Activated CD4-positive, alpha-beta T cell treated with anti-CD3 and anti-CD28 coated beads, Interleukin-2, amount 10 ng/mL, durations not matched to agents 7 days and 5 days (primary cell): ENCODE results near the gene NCR3LG1. TPM values are rescaled to one million over a fixed set of nuclear protein-coding genes. Genes with fewer than 3 reads are reported as not detected.

Experiments
- CTCF ChIA-PET: fragments of 350-600 bp; sonication (Branson Sonifier 250); formaldehyde crosslinking; loops from one replicate; lab custom pipeline; 2021; ENCODE audit warnings: antibody characterized with exemption; lab: Charles Lee
- POLR2A ChIA-PET: fragments of 350-600 bp; sonication (Branson Sonifier 250); formaldehyde crosslinking; loops from one replicate; lab custom pipeline; 2021; ENCODE audit warnings: antibody characterized with exemption; lab: Charles Lee
- DNase-seq: peaks from one replicate; pipeline ENCODE4 v3.0.0-alpha.2; 2020
- H3K27ac Mint-ChIP-seq: one replicate; pipeline ENCODE4 v1.8.0; 2021; ENCODE audit warnings: mild to moderate bottlenecking, moderate library complexity, mixed read lengths
- H3K27me3 Mint-ChIP-seq: one replicate; pipeline ENCODE4 v1.8.0; 2021; ENCODE audit warnings: mixed read lengths
- H3K36me3 Mint-ChIP-seq: one replicate; pipeline ENCODE4 v1.8.0; 2021; ENCODE audit warnings: low read depth, mixed read lengths
- H3K4me1 Mint-ChIP-seq: one replicate; pipeline ENCODE4 v1.8.0; 2021; ENCODE audit warnings: mixed read lengths
- H3K4me3 Mint-ChIP-seq: one replicate; pipeline ENCODE4 v1.8.0; 2021; ENCODE audit warnings: mild to moderate bottlenecking, moderate library complexity, mixed read lengths
- H3K9me3 Mint-ChIP-seq: one replicate; pipeline ENCODE4 v1.8.0; 2021; ENCODE audit warnings: mixed read lengths
- total RNA-seq, 2 experiments: library from RNA; stranded (reverse); gene quantifications; one replicate each; pipeline ENCODE4 v1.2.3, GENCODE V29; 2021

NCR3LG1 gene
- total RNA-seq, 2 experiments from 2014 or later, result 0.30 to 0.42 TPM

- H3K36me3 Mint-ChIP-seq, result no peaks in the 10 kb centered on the region
- H3K9me3 Mint-ChIP-seq, result no peaks in the 10 kb centered on the region
- H3K4me1 Mint-ChIP-seq, result no peaks in the 10 kb centered on the region
- POLR2A ChIA-PET, result no interaction called here
- DNase-seq, result no peak
- H3K4me3 Mint-ChIP-seq, result no peak overlapping the region
- H3K27ac Mint-ChIP-seq, result no peak overlapping the region
- H3K27me3 Mint-ChIP-seq, result no peaks in the 10 kb centered on the region
- CTCF ChIA-PET, result interaction anchor here (0.6 to 1.7 kb wide), 2 partner anchors 149 to 162 kb away, joined by 3 to 4 read pairs; no protein-coding TSS in a partner anchor
These were observed 28.0 kb downstream of the NCR3LG1 start for GRCh38 chr11:17379383-17380180.

DNA sequence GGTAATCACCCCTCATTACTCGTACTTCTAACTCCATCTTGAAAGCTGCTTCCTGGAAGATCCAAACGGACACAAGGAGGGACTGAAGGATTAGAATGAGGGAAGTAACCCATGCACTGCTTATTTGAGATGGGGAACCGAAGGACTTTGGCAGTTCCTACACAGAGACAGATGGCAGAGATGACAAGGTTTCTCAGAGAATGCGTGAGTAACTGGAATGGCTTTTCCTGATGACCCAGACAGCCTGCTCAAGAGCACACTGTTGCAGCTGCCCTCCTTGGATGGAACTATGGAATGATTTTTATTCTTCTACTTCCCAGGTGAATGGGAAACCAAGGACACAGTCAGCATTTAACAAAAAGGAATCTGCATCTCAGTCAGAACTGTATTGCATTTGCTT lies 29.6 kb downstream of the NCR3LG1 start:
- H3K36me3 Mint-ChIP-seq, result no peaks in the 10 kb centered on the region
- H3K4me1 Mint-ChIP-seq, result no peaks in the 10 kb centered on the region

GRCh38 chr11:17382046-17382728 lies 30.6 kb downstream of the NCR3LG1 start:
- H3K4me3 Mint-ChIP-seq, result no peak overlapping the region
- H3K9me3 Mint-ChIP-seq, result no peaks in the 10 kb centered on the region
- no peaks in the 10 kb centered on the region for H3K27me3 Mint-ChIP-seq
- CTCF ChIA-PET, result interaction anchor here (0.6 to 1.6 kb wide), 2 partner anchors 131 to 156 kb away, joined by 4 read pairs; no protein-coding TSS in a partner anchor
- POLR2A ChIA-PET, result no interaction called here
- H3K36me3 Mint-ChIP-seq, result no peaks in the 10 kb centered on the region
- no peaks in the 10 kb centered on the region for H3K4me1 Mint-ChIP-seq
- no peak overlapping the region for H3K27ac Mint-ChIP-seq
- no peak for DNase-seq

More for the DNA sequence above, 29.6 kb downstream of the NCR3LG1 start:
- Mint-ChIP-seq H3K9me3 (no peaks in the 10 kb centered on the region), H3K27ac (no peak overlapping the region), H3K4me3 (no peak overlapping the region), H3K27me3 (no peaks in the 10 kb centered on the region)
- POLR2A ChIA-PET, result no interaction called here
- DNase-seq, result no peak
- CTCF ChIA-PET, result no interaction called here

DNA sequence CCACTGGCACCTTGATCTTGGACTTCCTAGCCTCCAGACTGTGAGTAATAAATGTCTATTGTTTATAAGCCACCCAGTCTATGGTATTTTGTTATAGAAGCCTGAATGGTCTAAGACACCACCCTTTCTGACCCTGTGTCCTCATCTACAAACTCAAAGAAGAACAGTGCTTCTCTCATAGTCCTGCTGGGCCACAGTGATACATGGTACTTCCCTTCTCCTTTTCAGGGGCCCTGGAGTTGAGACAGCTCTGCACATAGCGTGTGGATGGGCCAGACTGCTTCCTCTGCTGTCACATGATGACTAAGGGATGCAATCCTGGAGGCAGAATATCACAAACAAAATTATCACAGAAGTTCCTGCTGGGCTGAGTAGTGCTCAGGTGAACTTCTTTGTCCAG lies 31.9 kb downstream of the NCR3LG1 start:
- Mint-ChIP-seq H3K4me1 (no peaks in the 10 kb centered on the region), H3K27me3 (no peaks in the 10 kb centered on the region), H3K36me3 (no peaks in the 10 kb centered on the region), H3K27ac (no peak overlapping the region), H3K4me3 (no peak overlapping the region), H3K9me3 (no peaks in the 10 kb centered on the region)
- ChIA-PET CTCF (interaction anchor here (0.8 to 2.0 kb wide), 8 partner anchors 8 to 144 kb away, joined by 3 to 7 read pairs (median 4); no protein-coding TSS in a partner anchor), POLR2A (no interaction called here)
- DNase-seq, result no peak

GRCh38 chr11:17384002-17384511 lies 32.5 kb downstream of the NCR3LG1 start:
- H3K4me1 Mint-ChIP-seq, result peaks cover 3% of the 10 kb centered on the region
- H3K4me3 Mint-ChIP-seq, result no peak overlapping the region
- H3K27me3 Mint-ChIP-seq, result no peaks in the 10 kb centered on the region
- ChIA-PET CTCF (interaction anchor here (0.8 to 2.0 kb wide), 9 partner anchors 9 to 144 kb away, joined by 3 to 7 read pairs (median 4); no protein-coding TSS in a partner anchor), POLR2A (no interaction called here)
- no peaks in the 10 kb centered on the region for H3K36me3 Mint-ChIP-seq
- DNase-seq, result peak; percentile 85
- no peak overlapping the region for H3K27ac Mint-ChIP-seq
- H3K9me3 Mint-ChIP-seq, result no peaks in the 10 kb centered on the region

GRCh38 chr11:17385492-17385891 lies 33.9 kb downstream of the NCR3LG1 start:
- Mint-ChIP-seq H3K4me3 (no peak overlapping the region), H3K9me3 (no peaks in the 10 kb centered on the region), H3K27ac (no peak overlapping the region), H3K4me1 (peaks cover 12% of the 10 kb centered on the region), H3K36me3 (no peaks in the 10 kb centered on the region), H3K27me3 (peaks cover 6% of the 10 kb centered on the region)
- POLR2A ChIA-PET, result no interaction called here
- no peak for DNase-seq
- CTCF ChIA-PET, result no interaction called here

DNA sequence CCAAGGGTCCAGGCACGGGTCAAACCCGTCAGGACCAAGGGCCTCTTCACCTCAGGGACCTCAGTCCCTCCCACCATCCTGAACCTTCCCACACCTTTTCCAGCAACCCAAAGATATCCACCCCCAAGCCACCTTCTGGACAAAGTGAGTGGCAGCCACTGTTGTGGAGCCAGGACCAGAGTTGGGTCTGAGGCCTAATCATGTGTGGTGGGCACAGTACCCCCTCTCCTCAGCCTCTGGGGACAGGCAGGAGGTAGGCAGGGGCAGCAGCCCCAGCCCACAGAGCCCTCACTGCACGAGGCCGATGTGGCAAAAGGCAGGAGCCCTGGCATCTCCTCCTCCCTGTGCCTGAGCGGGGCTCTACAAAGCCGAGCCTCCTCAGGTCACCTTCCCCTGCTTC lies 34.3 kb downstream of the NCR3LG1 start:
- Mint-ChIP-seq H3K27me3 (peaks cover 8% of the 10 kb centered on the region), H3K36me3 (no peaks in the 10 kb centered on the region), H3K27ac (no peak overlapping the region), H3K4me1 (peaks cover 12% of the 10 kb centered on the region), H3K9me3 (no peaks in the 10 kb centered on the region), H3K4me3 (no peak overlapping the region)
- DNase-seq, result no peak
- POLR2A ChIA-PET, result no interaction called here
- CTCF ChIA-PET, result interaction anchor here (1.0 kb wide), 1 partner anchor 8 kb away, joined by 3 read pairs; no protein-coding TSS in a partner anchor

GRCh38 chr11:17386331-17387084 lies 34.9 kb downstream of the NCR3LG1 start:
- Mint-ChIP-seq H3K27ac (no peak overlapping the region), H3K27me3 (peaks cover 12% of the 10 kb centered on the region), H3K4me3 (no peak overlapping the region), H3K4me1 (peaks cover 12% of the 10 kb centered on the region), H3K9me3 (no peaks in the 10 kb centered on the region), H3K36me3 (no peaks in the 10 kb centered on the region)
- ChIA-PET POLR2A (no interaction called here), CTCF (interaction anchor here (0.7 to 1.0 kb wide), 5 partner anchors 9 to 159 kb away, joined by 3 to 4 read pairs (median 3); no protein-coding TSS in a partner anchor)
- DNase-seq, result peak; percentile 50

DNA sequence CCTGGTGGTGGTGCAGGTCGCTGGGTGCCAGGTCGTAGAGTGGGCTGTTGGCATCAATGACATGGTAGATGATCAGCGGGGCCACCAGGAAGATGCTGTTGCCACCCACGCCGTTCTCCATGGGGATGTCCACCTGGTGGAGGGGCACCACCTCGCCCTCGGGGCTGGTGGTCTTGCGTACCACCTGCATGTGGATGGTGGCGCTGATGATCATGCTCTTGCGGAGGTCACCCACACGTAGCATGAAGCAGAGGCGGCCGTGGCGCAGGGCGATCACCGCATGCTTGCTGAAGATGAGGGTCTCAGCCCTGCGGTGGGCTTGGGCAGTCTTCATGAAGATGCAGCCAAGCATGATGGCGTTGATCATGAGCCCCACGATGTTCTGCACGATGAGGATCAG lies 35.7 kb downstream of the NCR3LG1 start:
- no peak for DNase-seq
- ChIA-PET CTCF (interaction anchor here (0.7 to 1.0 kb wide), 5 partner anchors 9 to 160 kb away, joined by 3 to 4 read pairs (median 3); no protein-coding TSS in a partner anchor), POLR2A (no interaction called here)
- Mint-ChIP-seq H3K4me1 (peaks cover 12% of the 10 kb centered on the region), H3K36me3 (no peaks in the 10 kb centered on the region), H3K27me3 (peaks cover 12% of the 10 kb centered on the region), H3K27ac (no peak overlapping the region), H3K9me3 (no peaks in the 10 kb centered on the region), H3K4me3 (peak overlapping the region; percentile 23)

- no peaks in the 10 kb centered on the region for H3K36me3 Mint-ChIP-seq
- peaks cover 12% of the 10 kb centered on the region for H3K4me1 Mint-ChIP-seq
- POLR2A ChIA-PET, result no interaction called here
- no peak overlapping the region for H3K27ac Mint-ChIP-seq
- H3K4me3 Mint-ChIP-seq, result peak overlapping the region; percentile 23
- DNase-seq, result no peak
- peaks cover 12% of the 10 kb centered on the region for H3K27me3 Mint-ChIP-seq
- CTCF ChIA-PET, result interaction anchor here (0.8 kb wide), 1 partner anchor 118 kb away, joined by 3 read pairs; no protein-coding TSS in a partner anchor
- no peaks in the 10 kb centered on the region for H3K9me3 Mint-ChIP-seq
These were observed 36.2 kb downstream of the NCR3LG1 start for GRCh38 chr11:17387811-17388210.

GRCh38 chr11:17388609-17389210 lies 37.1 kb downstream of the NCR3LG1 start, which contains the start of gene KCNJ11:
TSS of gene KCNJ11 (minus strand) at chr11:17388659. CDS start at chr11:17388091, 568 bp downstream.
- ChIA-PET CTCF (interaction anchor here (0.8 kb wide), 2 partner anchors 9 to 117 kb away, joined by 3 read pairs; no protein-coding TSS in a partner anchor), POLR2A (no interaction called here)
- Mint-ChIP-seq H3K9me3 (no peaks in the 10 kb centered on the region), H3K4me3 (peak within 1 kb of the TSS; percentile 76), H3K27ac (peak within 1 kb of the TSS; percentile 36), H3K27me3 (peaks cover 12% of the 10 kb centered on the region), H3K4me1 (peaks cover 12% of the 10 kb centered on the region), H3K36me3 (no peaks in the 10 kb centered on the region)
- no peak for DNase-seq
